GM11168 (cell line): ENCODE results near the gene TEAD3.

Experiments used
- in situ Hi-C: fragments of 300-500 bp; cut with MboI; formaldehyde crosslinking; loops from one replicate; pipeline ENCODE4 v1.12.0; 2022; ENCODE audit warnings: low sequenced_read_pairs; ENCODE audit not compliant: unreplicated experiment

The TEAD3 gene

DNA sequence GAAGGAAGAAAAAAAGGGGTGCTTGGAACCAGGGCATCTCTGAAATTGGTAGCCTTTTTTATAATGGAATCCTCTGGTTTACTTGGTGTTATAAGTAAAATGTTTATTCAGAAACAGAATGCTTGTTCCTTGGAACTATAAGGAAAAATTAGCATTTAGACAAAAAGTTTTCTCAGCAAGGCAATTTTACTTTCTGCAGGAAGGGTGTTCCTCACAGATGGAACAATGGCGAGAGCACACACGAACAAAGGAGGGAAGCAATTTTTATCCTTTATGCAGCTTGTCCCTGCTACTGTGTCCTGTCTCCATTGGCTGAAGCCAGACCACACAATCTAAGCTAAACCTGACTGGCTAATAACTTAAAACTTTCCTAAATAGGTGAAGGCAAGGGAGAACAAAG lies 67.4 kb downstream of the TEAD3 start:
- in situ Hi-C loops = no loop called here

DNA sequence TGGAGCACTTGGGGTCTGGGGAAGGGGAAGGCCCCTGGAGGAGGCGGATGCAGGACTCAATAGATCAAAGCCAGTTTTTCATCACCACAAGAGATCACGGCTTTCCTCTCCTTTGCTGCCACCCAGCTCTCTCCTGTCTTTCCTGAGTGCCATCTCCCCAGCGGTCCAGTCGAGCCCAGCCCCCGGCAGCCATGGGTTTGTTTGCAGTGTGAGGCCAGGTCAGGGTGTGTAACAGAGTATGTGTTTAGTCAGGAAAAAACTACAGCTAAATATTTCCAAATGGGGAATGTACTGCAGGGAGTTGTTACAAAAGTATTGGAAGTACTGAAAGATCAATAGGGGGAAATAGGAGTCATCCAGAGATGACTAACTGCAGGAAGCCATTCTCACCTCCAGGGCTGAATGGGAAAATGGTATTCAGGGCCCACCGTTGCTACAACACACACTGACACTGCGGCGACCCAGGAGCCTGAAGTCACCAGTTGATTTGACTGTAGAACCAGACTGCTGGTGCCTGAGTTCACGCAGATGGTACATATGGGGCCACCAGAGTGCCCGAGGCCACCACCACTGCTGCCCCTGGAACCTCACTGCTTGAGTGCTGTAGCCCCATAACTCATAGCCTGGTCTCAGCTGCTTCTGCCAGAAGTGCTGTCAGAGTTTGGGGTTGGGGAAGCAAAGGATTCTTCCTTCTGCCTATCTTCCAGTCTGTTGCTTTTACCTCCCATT lies 68.3 kb downstream of the TEAD3 start:
- in situ Hi-C loops = no loop called here

DNA sequence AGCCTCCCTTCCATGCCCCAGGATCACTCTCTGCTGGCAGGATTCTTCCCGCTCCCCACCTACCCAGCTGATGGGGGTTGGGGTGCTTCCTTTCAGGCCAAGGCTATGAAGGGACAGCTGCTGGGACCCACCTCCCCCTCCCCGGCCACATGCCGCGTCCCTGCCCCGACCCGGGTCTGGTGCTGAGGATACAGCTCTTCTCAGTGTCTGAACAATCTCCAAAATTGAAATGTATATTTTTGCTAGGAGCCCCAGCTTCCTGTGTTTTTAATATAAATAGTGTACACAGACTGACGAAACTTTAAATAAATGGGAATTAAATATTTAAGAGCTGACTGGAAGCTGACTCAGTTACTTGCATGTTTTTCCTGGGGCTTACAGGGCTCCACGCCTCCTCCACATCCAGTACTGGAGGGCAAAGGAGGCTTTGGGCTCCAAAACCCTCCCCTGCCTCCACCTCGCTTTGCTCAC lies 69.0 kb downstream of the TEAD3 start:
- in situ Hi-C loops = no loop called here

DNA sequence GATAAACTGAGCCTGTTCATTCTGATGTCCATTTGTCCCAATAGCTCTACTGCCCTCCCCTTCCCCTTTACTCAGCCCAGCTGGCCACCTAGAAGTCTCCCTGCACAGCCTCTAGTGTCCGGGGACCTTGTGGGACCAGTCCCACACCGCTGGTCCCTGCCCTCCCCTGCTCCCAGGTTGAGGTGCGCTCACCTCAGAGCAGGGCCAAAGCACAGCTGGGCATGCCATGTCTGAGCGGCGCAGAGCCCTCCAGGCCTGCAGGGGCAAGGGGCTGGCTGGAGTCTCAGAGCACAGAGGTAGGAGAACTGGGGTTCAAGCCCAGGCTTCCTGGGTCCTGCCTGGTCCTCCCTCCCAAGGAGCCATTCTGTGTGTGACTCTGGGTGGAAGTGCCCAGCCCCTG lies 69.4 kb downstream of the TEAD3 start:
- in situ Hi-C loops = no loop called here

DNA sequence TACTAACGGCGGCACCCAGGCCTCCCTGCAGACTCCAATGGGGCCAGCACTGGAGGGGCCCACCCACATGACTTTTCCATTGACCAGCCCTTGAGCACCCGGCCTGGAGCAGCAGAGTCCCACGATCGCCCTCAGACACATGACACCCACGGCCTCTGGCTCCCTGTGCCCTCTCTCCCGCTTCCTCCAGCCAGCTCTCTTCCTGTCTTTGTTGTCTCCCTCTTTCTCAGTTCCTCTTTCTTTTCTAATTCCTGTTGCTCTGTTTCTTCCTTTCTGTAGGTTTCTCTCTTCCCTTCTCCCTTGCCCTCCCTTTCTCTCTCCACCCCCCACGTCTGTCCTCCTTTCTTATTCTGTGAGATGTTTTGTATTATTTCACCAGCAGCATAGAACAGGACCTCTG lies 70.8 kb downstream of the TEAD3 start:
- in situ Hi-C loops = no loop called here

DNA sequence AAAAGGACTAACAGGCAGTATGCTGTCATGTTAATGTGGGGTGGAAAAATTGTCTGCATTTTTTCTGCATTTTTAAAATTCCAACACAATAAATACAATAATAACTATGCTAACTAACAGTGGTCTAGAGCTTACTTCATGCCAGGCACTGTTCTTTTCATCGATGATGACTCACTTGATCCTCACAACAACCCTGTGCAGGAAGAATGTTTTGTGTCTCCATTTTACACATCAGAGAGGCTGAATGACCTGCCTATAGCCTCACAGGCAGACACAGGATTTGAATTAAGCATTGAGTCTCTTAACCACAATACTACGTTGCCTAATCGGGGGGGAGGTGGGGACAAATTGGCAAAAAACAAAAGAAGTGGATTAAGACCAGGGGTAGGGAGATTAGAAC lies 71.6 kb downstream of the TEAD3 start:
- in situ Hi-C loops = no loop called here
